Breast epithelium (tissue), 4 donors: ENCODE measurements around the gene ARMH4. TPM values are rescaled to one million over a fixed set of nuclear protein-coding genes. Genes with fewer than 3 reads are reported as not detected.

ENCODE experiments used
- DNase-seq, 2 donors: peaks; one replicate each; pipeline ENCODE4 v3.0.0-alpha.2; 2019; ENCODE audit warnings: low spot score in 2 of 2
- H3K27ac ChIP-seq, 2 donors: fragments of 200-600 bp; sonication (generic) in 1 of 2; one replicate each; pipeline ENCODE4 v1.5.1; 2016 to 2019; ENCODE audit warnings: mild to moderate bottlenecking in 1 of 2
- H3K27me3 ChIP-seq, 2 donors: fragments of 200-600 bp; sonication (generic) in 1 of 2; one replicate each; pipeline versions ENCODE4 v1.5.1 to v1.6.0; 2017 to 2019; ENCODE audit warnings: control low read depth in 1 of 2, mild to moderate bottlenecking in 1 of 2
- H3K36me3 ChIP-seq: fragments of 200-600 bp; one replicate; pipeline ENCODE4 v1.5.1; 2019
- H3K4me1 ChIP-seq, 2 donors: fragments of 200-600 bp; sonication (generic); one replicate each; pipeline ENCODE4 v1.5.1; 2016 to 2019; ENCODE audit warnings: control low read depth in 1 of 2
- H3K4me3 ChIP-seq, 3 donors: fragments of 200-600 bp; sonication (generic); 1 replicate in 2 of 3; 2 replicates in 1 of 3; pipeline ENCODE4 v1.5.1; 2016 to 2019; ENCODE audit warnings: mild to moderate bottlenecking in 3 of 3, moderate library complexity in 2 of 3
- H3K9me3 ChIP-seq, 2 donors: fragments of 200-600 bp; sonication (generic) in 1 of 2; one replicate each; pipeline ENCODE4 v1.5.1; 2016 to 2019; ENCODE audit warnings: control low read depth in 1 of 2
- POLR2A ChIP-seq: fragments of 450-650 bp; IDR thresholded peaks from one replicate; pipeline ENCODE4 v1.6.1; 2016; ENCODE audit warnings: antibody characterized with exemption, mild to moderate bottlenecking, moderate library complexity
- POLR2AphosphoS5 ChIP-seq, 3 donors: sonication (generic); formaldehyde crosslinking; IDR thresholded peaks; one replicate each; pipeline ENCODE4 v1.6.1; 2017; ENCODE audit warnings: antibody characterized with exemption in 3 of 3
- intact Hi-C: fragments of 100-400 bp; cut with DNase I; formaldehyde crosslinking; loops from one replicate; pipeline ENCODE4 v1.15.1; 2023; ENCODE audit warnings: low total_unique reads
- total RNA-seq, 3 donors: library from RNA; depleted of rRNA; stranded (reverse); fragments of >200 nt; gene quantifications; one replicate each; pipeline ENCODE4 v1.1.0, GENCODE V29; 2016
- TF ChIP-seq, protein P1 (sequence below), 3 donors: fragments of 450-650 bp; IDR thresholded peaks; one replicate each; pipeline ENCODE4 v1.5.1; 2016 to 2017; ENCODE audit warnings: antibody characterized with exemption in 3 of 3, mild to moderate bottlenecking in 3 of 3, moderate library complexity in 3 of 3

The ARMH4 gene
- total RNA-seq, 3 donors from 2014 or later, result 3.9 to 6.4 (median 5.4) TPM

DNA sequence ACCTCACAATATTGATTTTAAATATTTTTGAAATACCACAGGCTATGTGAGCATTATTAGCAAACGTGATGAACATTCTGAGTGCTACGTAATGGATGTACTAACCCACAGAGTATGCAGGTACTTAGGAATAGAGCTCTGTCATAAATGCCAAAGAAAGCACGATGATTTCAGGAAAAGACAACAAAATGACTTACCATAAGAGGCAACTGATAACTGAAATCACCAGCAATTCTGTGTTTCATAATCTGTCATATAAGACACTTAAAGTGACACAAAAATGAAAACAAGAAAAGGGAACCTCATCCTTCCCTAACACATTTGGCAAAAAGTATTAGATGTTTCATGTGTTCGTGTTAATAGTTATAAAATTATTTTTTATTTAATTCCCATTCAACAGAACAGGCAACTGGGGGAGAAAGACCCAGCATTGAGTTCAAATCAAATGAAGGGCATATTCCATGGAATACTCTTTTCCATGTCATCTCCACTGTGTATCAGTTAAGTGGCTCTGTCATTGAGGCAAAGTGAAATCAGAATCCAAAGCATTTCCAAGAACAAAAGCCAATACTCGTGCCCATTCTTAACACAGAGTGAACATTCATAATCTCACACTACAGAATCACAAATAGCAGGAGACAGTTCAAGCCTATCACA, 30.4 kb downstream of the ARMH4 start:
- DNase-seq, result no peak
- Histone ChIP-seq H3K9me3 (no peaks in the 10 kb centered on the region), H3K4me3 (no peak overlapping the region), H3K27me3 (no peaks in the 10 kb centered on the region), H3K27ac (no peak overlapping the region), H3K36me3 (no peaks in the 10 kb centered on the region), H3K4me1 (no peaks in the 10 kb centered on the region)
- intact Hi-C loops, result no loop called here
- TF ChIP-seq POLR2A (no peak), POLR2AphosphoS5 (IDR thresholded peaks at IDR 0.05) (no peak)
- TF ChIP-seq, protein P1, sequence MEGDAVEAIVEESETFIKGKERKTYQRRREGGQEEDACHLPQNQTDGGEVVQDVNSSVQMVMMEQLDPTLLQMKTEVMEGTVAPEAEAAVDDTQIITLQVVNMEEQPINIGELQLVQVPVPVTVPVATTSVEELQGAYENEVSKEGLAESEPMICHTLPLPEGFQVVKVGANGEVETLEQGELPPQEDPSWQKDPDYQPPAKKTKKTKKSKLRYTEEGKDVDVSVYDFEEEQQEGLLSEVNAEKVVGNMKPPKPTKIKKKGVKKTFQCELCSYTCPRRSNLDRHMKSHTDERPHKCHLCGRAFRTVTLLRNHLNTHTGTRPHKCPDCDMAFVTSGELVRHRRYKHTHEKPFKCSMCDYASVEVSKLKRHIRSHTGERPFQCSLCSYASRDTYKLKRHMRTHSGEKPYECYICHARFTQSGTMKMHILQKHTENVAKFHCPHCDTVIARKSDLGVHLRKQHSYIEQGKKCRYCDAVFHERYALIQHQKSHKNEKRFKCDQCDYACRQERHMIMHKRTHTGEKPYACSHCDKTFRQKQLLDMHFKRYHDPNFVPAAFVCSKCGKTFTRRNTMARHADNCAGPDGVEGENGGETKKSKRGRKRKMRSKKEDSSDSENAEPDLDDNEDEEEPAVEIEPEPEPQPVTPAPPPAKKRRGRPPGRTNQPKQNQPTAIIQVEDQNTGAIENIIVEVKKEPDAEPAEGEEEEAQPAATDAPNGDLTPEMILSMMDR (IDR thresholded peaks at IDR 0.05), result no peak

DNA sequence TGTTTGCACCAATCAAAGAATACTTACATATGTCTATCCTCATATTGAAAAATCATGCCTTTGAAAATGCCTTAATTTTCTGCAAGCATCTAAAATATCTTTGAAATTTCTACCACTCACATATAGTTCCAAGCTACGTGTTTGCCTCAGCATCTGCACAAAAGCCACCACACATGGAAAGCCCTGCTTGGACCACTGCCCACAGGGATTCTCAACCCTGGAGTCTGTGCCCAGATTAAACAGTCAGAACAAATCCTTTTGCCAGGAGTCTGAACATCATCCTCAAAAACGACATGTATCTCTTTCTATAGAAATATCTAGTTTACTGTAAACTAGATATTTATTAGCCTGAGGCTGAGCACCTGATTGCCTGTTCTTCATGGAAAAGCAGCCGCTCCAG, 32.6 kb downstream of the ARMH4 start:
- intact Hi-C loops, result no loop called here
- TF ChIP-seq POLR2AphosphoS5 (IDR thresholded peaks at IDR 0.05) (no peak), POLR2A (no peak)
- TF ChIP-seq, protein P1 (IDR thresholded peaks at IDR 0.05), result no peak

DNA sequence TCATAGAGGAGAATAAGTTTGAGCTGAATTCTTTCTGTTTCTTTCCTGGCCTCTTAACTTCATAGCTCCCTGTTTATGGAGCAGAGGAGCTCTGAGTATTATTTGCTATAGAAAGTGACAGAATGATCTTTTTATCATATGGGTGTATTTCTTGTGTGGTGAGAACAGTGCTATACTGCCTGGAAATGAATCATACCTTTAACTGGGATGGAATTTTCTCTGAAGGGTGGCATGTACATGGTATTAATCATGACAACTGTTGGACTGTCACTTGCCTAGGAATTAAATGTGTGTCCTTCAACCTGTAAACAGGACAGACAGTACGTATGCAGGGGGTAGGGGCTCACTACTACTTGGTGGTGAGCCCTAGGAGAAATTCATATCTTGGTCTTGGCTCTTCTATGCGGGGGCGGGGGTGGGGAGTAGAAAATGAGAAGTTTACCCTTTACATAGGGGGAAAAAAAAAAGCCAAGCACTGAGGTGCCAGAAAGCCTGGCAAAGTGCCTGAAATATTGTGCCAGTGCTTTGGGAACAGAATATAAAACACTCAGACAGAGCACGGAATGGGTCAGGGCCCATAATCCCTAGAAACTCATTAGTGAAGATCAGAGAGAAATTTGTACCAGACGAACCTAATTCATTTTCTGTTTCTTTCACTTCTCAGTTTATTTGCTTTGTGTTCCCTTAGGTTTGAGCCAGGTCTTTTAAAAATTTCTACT, 33.8 kb downstream of the ARMH4 start:
- Histone ChIP-seq H3K27me3 (no peaks in the 10 kb centered on the region), H3K4me1 (no peaks in the 10 kb centered on the region), H3K4me3 (no peak overlapping the region), H3K27ac (no peak overlapping the region), H3K36me3 (no peaks in the 10 kb centered on the region), H3K9me3 (no peaks in the 10 kb centered on the region)
- intact Hi-C loops, result no loop called here
- TF ChIP-seq POLR2A, result no peak
- TF ChIP-seq, protein P1 (IDR thresholded peaks at IDR 0.05), result no peak
- no peak for TF ChIP-seq POLR2AphosphoS5 (IDR thresholded peaks at IDR 0.05)
- no peak for DNase-seq

More for the DNA sequence above, 32.6 kb downstream of the ARMH4 start:
- Histone ChIP-seq H3K4me3 (no peak overlapping the region), H3K36me3 (no peaks in the 10 kb centered on the region), H3K4me1 (no peaks in the 10 kb centered on the region), H3K27me3 (no peaks in the 10 kb centered on the region), H3K9me3 (no peaks in the 10 kb centered on the region), H3K27ac (no peak overlapping the region)
- DNase-seq, result no peak

DNA sequence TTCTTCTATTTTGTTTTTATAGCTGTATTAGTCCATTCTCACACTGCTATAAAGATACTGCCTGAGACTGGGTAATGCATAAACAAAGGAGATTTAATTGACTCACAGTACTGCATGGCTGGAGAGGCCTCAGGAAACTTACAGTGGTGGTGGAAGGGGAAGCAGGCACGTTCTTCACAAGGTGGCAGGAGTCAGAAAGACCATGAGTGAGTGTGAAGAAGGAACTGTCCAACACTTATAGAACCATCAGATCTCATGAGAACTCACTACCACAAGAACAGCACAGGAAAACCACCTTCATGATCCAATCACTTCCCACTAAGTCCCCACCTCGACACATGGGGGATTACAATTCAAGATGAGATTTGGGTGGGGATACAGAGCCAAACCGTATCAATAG, 42.3 kb downstream of the ARMH4 start:
- H3K27me3 ChIP-seq, result no peaks in the 10 kb centered on the region
- H3K27ac ChIP-seq, result no peak overlapping the region
- TF ChIP-seq POLR2A (no peak), POLR2AphosphoS5 (IDR thresholded peaks at IDR 0.05) (no peak)
- TF ChIP-seq, protein P1 (IDR thresholded peaks at IDR 0.05), result no peak
- no peaks in the 10 kb centered on the region for H3K36me3 ChIP-seq
- intact Hi-C loops, result no loop called here
- no peak overlapping the region for H3K4me3 ChIP-seq
- H3K4me1 ChIP-seq, result no peaks in the 10 kb centered on the region
- no peaks in the 10 kb centered on the region for H3K9me3 ChIP-seq
- DNase-seq, result no peak

DNA sequence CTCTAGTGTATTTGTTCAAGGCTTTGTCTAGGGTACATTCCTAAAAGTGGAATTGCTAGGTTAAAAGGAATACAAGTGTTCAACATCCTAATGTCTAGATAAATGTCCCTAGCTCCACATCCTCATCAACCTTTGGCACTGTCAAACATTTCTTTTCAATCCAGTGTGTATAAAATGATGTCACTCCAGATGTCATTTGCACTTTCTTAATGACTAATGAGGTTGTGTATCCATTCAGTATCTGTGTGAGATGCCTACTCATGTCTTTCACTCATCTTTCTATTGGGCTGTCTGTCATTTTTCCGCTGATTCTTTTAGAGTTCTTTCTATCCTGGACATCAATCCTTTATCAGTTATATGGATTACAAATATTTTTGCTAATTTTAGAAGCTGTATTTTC, 43.3 kb downstream of the ARMH4 start:
- H3K4me1 ChIP-seq, result no peaks in the 10 kb centered on the region
- no peak overlapping the region for H3K27ac ChIP-seq
- DNase-seq, result no peak
- TF ChIP-seq POLR2AphosphoS5 (IDR thresholded peaks at IDR 0.05), result no peak
- TF ChIP-seq, protein P1 (IDR thresholded peaks at IDR 0.05), result no peak
- no peak for TF ChIP-seq POLR2A
- intact Hi-C loops, result no loop called here
- no peak overlapping the region for H3K4me3 ChIP-seq
- no peaks in the 10 kb centered on the region for H3K9me3 ChIP-seq
- no peaks in the 10 kb centered on the region for H3K36me3 ChIP-seq
- no peaks in the 10 kb centered on the region for H3K27me3 ChIP-seq
